Activated CD4-positive, alpha-beta memory T cell treated with anti-CD3 and anti-CD28 coated beads, Interleukin-2, amount 10 ng/mL, durations not matched to agents 7 days and 5 days (primary cell): ENCODE measurements around the gene TNFAIP8L2. TPM values are rescaled to one million over a fixed set of nuclear protein-coding genes. Genes with fewer than 3 reads are reported as not detected.
"Not testable (repeated sequence)": the region's sequence is repeated elsewhere in the genome, so short reads cannot be mapped to it uniquely, and the experiment has no call there.

Experiments used
- CTCF ChIA-PET: fragments of 350-600 bp; sonication (Branson Sonifier 250); formaldehyde crosslinking; loops from one replicate; lab custom pipeline; 2021; ENCODE audit warnings: antibody characterized with exemption, inconsistent platforms; lab: Charles Lee
- POLR2A ChIA-PET: fragments of 350-600 bp; sonication (Branson Sonifier 250); formaldehyde crosslinking; loops from one replicate; lab custom pipeline; 2021; ENCODE audit warnings: antibody characterized with exemption; lab: Charles Lee
- DNase-seq: peaks from one replicate; pipeline ENCODE4 v3.0.0-alpha.2; 2020
- H3K27ac Mint-ChIP-seq: one replicate; pipeline ENCODE4 v1.8.0; 2021; ENCODE audit warnings: mild to moderate bottlenecking, mixed read lengths
- H3K27me3 Mint-ChIP-seq: one replicate; pipeline ENCODE4 v1.8.0; 2021; ENCODE audit warnings: mixed read lengths
- H3K36me3 Mint-ChIP-seq: one replicate; pipeline ENCODE4 v1.8.0; 2021; ENCODE audit warnings: low read depth, mixed read lengths
- H3K4me1 Mint-ChIP-seq: one replicate; pipeline ENCODE4 v1.8.0; 2021; ENCODE audit warnings: mixed read lengths
- H3K4me3 Mint-ChIP-seq: one replicate; pipeline ENCODE4 v1.8.0; 2021; ENCODE audit warnings: mild to moderate bottlenecking, mixed read lengths
- H3K9me3 Mint-ChIP-seq: one replicate; pipeline ENCODE4 v1.8.0; 2021; ENCODE audit warnings: mixed read lengths
- total RNA-seq, 2 experiments: library from RNA; stranded (reverse); gene quantifications; one replicate each; pipeline ENCODE4 v1.2.3, GENCODE V29; 2021

The TNFAIP8L2 gene
- total RNA-seq, 2 experiments from 2014 or later: 31.2 to 32.0 TPM

GRCh38 chr1:151171190-151171589, 14.7 kb downstream of the TNFAIP8L2 start:
- Mint-ChIP-seq H3K27me3 (no peaks in the 10 kb centered on the region), H3K36me3 (peaks cover 58% of the 10 kb centered on the region), H3K4me3 (no peak overlapping the region), H3K27ac (no peak overlapping the region), H3K4me1 (peaks cover 21% of the 10 kb centered on the region), H3K9me3 (no peaks in the 10 kb centered on the region)
- POLR2A ChIA-PET: interaction anchor here (1.0 to 2.2 kb wide), 3 partner anchors 14 to 84 kb away, joined by 4 to 12 read pairs (median 8); partner anchors contain the start of genes PSMD4, TNFAIP8L2 and VPS72
- CTCF ChIA-PET: interaction anchor here (1.5 kb wide), 1 partner anchor 81 kb away, joined by 4 read pairs; no protein-coding TSS in a partner anchor
- DNase-seq: no peak

- DNase-seq: no peak
- Mint-ChIP-seq H3K27me3 (no peaks in the 10 kb centered on the region), H3K36me3 (peaks cover 62% of the 10 kb centered on the region), H3K27ac (no peak overlapping the region), H3K9me3 (no peaks in the 10 kb centered on the region), H3K4me3 (no peak overlapping the region), H3K4me1 (no peaks in the 10 kb centered on the region)
- ChIA-PET POLR2A (interaction anchor here (1.0 kb wide), 2 partner anchors 9 to 19 kb away, joined by 3 to 4 read pairs; partner anchors contain the start of genes SCNM1 and TNFAIP8L2), CTCF (interaction anchor here (0.9 to 1.6 kb wide), 3 partner anchors 15 to 76 kb away, joined by 3 to 6 read pairs (median 3); partner anchors contain the start of gene VPS72)
Measured at GRCh38 chr1:151175041-151175741, 18.7 kb downstream of the TNFAIP8L2 start.

- no peaks in the 10 kb centered on the region for H3K9me3 Mint-ChIP-seq
- no peaks in the 10 kb centered on the region for H3K4me1 Mint-ChIP-seq
- H3K27me3 Mint-ChIP-seq: no peaks in the 10 kb centered on the region
- no peak within 1 kb of the TSS for H3K4me3 Mint-ChIP-seq
- POLR2A ChIA-PET: interaction anchor here (1.0 kb wide), 2 partner anchors 10 to 19 kb away, joined by 3 to 4 read pairs; partner anchors contain the start of genes SCNM1 and TNFAIP8L2
- no peak within 1 kb of the TSS for H3K27ac Mint-ChIP-seq
- CTCF ChIA-PET: interaction anchor here (1.2 to 1.6 kb wide), 2 partner anchors 14 to 21 kb away, joined by 3 to 6 read pairs; partner anchors contain the start of gene VPS72
- no peak for DNase-seq
- H3K36me3 Mint-ChIP-seq: peaks cover 61% of the 10 kb centered on the region
Measured at GRCh38 chr1:151175863-151176262, 19.4 kb downstream of the TNFAIP8L2 start, which contains the start of gene TMOD4. Gene TMOD4, minus strand, starts transcription at chr1:151175981. Its CDS starts 1,106 bp downstream, at chr1:151174875.

- POLR2A ChIA-PET: interaction anchor here (1.0 kb wide), 2 partner anchors 10 to 20 kb away, joined by 3 to 4 read pairs; partner anchors contain the start of genes SCNM1 and TNFAIP8L2
- DNase-seq: no peak
- no peak overlapping the region for H3K4me3 Mint-ChIP-seq
- no peaks in the 10 kb centered on the region for H3K9me3 Mint-ChIP-seq
- H3K4me1 Mint-ChIP-seq: no peaks in the 10 kb centered on the region
- H3K27ac Mint-ChIP-seq: no peak overlapping the region
- H3K27me3 Mint-ChIP-seq: no peaks in the 10 kb centered on the region
- peaks cover 61% of the 10 kb centered on the region for H3K36me3 Mint-ChIP-seq
- CTCF ChIA-PET: interaction anchor here (0.6 to 1.6 kb wide), 5 partner anchors 8 to 176 kb away, joined by 3 to 6 read pairs (median 4); partner anchors contain the start of gene VPS72
Measured at GRCh38 chr1:151176514-151177045, 20.1 kb downstream of the TNFAIP8L2 start.

- peaks cover 18% of the 10 kb centered on the region for H3K4me1 Mint-ChIP-seq
- no peak overlapping the region for H3K4me3 Mint-ChIP-seq
- CTCF ChIA-PET: no interaction called here
- H3K9me3 Mint-ChIP-seq: no peaks in the 10 kb centered on the region
- no peak for DNase-seq
- H3K36me3 Mint-ChIP-seq: peaks cover 49% of the 10 kb centered on the region
- POLR2A ChIA-PET: interaction anchor here (0.7 kb wide), 1 partner anchor 232 kb away, joined by 4 read pairs; no protein-coding TSS in a partner anchor
- H3K27me3 Mint-ChIP-seq: no peaks in the 10 kb centered on the region
- H3K27ac Mint-ChIP-seq: no peak overlapping the region
Measured at GRCh38 chr1:151184211-151184610, 27.8 kb downstream of the TNFAIP8L2 start.

GRCh38 chr1:151187205-151187604, 30.8 kb downstream of the TNFAIP8L2 start:
- no peaks in the 10 kb centered on the region for H3K9me3 Mint-ChIP-seq
- CTCF ChIA-PET: interaction anchor here (1.8 kb wide), 1 partner anchor 65 kb away, joined by 4 read pairs; no protein-coding TSS in a partner anchor
- POLR2A ChIA-PET: interaction anchor here (1.2 kb wide), 1 partner anchor 94 kb away, joined by 3 read pairs; no protein-coding TSS in a partner anchor

GRCh38 chr1:151188667-151189066, 32.2 kb downstream of the TNFAIP8L2 start:
- H3K27me3 Mint-ChIP-seq, H3K9me3 Mint-ChIP-seq, DNase-seq: not testable (repeated sequence)
- ChIA-PET CTCF (interaction anchor here (0.8 to 2.2 kb wide), 5 partner anchors 8 to 63 kb away, joined by 3 to 6 read pairs (median 4); partner anchors contain the start of gene PIP5K1A), POLR2A (interaction anchor here (0.8 to 3.6 kb wide), 6 partner anchors 10 to 79 kb away, joined by 3 to 37 read pairs (median 4); partner anchors contain the start of genes LYSMD1, SCNM1 and TNFAIP8L2)
- H3K4me1 Mint-ChIP-seq: peaks cover 35% of the 10 kb centered on the region
- H3K27ac Mint-ChIP-seq: peak overlapping the region; percentile 2
- peaks cover 25% of the 10 kb centered on the region for H3K36me3 Mint-ChIP-seq
- peak overlapping the region; percentile 100 for H3K4me3 Mint-ChIP-seq

More at GRCh38 chr1:151187205-151187604, 30.8 kb downstream of the TNFAIP8L2 start:
- no peak for DNase-seq
- Mint-ChIP-seq H3K4me3 (no peak overlapping the region), H3K4me1 (peaks cover 35% of the 10 kb centered on the region), H3K36me3 (peaks cover 37% of the 10 kb centered on the region), H3K27ac (no peak overlapping the region), H3K27me3 (no peaks in the 10 kb centered on the region)

GRCh38 chr1:151189637-151190445, 33.4 kb downstream of the TNFAIP8L2 start, which contains the start of gene VPS72:
Gene VPS72, minus strand, starts transcription at chr1:151190197. Its CDS starts 76 bp downstream, at chr1:151190121.
- H3K27ac Mint-ChIP-seq: peak within 1 kb of the TSS; percentile 95
- peak within 1 kb of the TSS; percentile 100 for H3K4me3 Mint-ChIP-seq
- H3K4me1 Mint-ChIP-seq: peaks cover 35% of the 10 kb centered on the region
- peak; percentile 89 for DNase-seq
- POLR2A ChIA-PET: interaction anchor here (0.6 to 3.6 kb wide), 33 partner anchors 9 to 827 kb away, joined by 3 to 37 read pairs (median 4); partner anchors contain the start of genes CDC42SE1, LYSMD1, MINDY1 and PI4KB
- H3K27me3 Mint-ChIP-seq: peaks cover 3% of the 10 kb centered on the region
- H3K9me3 Mint-ChIP-seq: no peaks in the 10 kb centered on the region
- H3K36me3 Mint-ChIP-seq: peaks cover 16% of the 10 kb centered on the region
- CTCF ChIA-PET: interaction anchor here (0.6 to 2.2 kb wide), 10 partner anchors 9 to 851 kb away, joined by 3 to 9 read pairs (median 4); partner anchors contain the start of genes PIP5K1A, TMOD4 and TNFAIP8L2

- Mint-ChIP-seq H3K27me3 (peaks cover 7% of the 10 kb centered on the region), H3K4me3 (no peak overlapping the region), H3K36me3 (peaks cover 4% of the 10 kb centered on the region), H3K27ac (no peak overlapping the region), H3K9me3 (no peaks in the 10 kb centered on the region), H3K4me1 (peaks cover 36% of the 10 kb centered on the region)
- CTCF ChIA-PET: interaction anchor here (0.8 kb wide), 1 partner anchor 35 kb away, joined by 4 read pairs; no protein-coding TSS in a partner anchor
- POLR2A ChIA-PET: interaction anchor here (1.2 kb wide), 1 partner anchor 26 kb away, joined by 3 read pairs; the partner anchor contains the start of gene SCNM1
- no peak for DNase-seq
Measured at GRCh38 chr1:151192047-151192446, 35.6 kb downstream of the TNFAIP8L2 start.

GRCh38 chr1:151193304-151193703, 36.9 kb downstream of the TNFAIP8L2 start:
- ChIA-PET POLR2A (no interaction called here), CTCF (interaction anchor here (0.7 kb wide), 1 partner anchor 223 kb away, joined by 3 read pairs; no protein-coding TSS in a partner anchor)
- DNase-seq: no peak
- Mint-ChIP-seq H3K4me3 (no peak overlapping the region), H3K36me3 (peaks cover 6% of the 10 kb centered on the region), H3K4me1 (peaks cover 40% of the 10 kb centered on the region), H3K27ac (no peak overlapping the region), H3K9me3 (no peaks in the 10 kb centered on the region), H3K27me3 (peaks cover 7% of the 10 kb centered on the region)

GRCh38 chr1:151193856-151194255, 37.4 kb downstream of the TNFAIP8L2 start:
- DNase-seq: no peak
- peaks cover 7% of the 10 kb centered on the region for H3K27me3 Mint-ChIP-seq
- H3K4me3 Mint-ChIP-seq: no peak overlapping the region
- ChIA-PET CTCF (interaction anchor here (0.9 kb wide), 1 partner anchor 147 kb away, joined by 5 read pairs; no protein-coding TSS in a partner anchor), POLR2A (no interaction called here)
- no peak overlapping the region for H3K27ac Mint-ChIP-seq
- H3K9me3 Mint-ChIP-seq: no peaks in the 10 kb centered on the region
- H3K36me3 Mint-ChIP-seq: peaks cover 10% of the 10 kb centered on the region
- peaks cover 35% of the 10 kb centered on the region for H3K4me1 Mint-ChIP-seq
